H1 (cell line): ENCODE results near the gene PINK1. TPM values are rescaled to one million over a fixed set of nuclear protein-coding genes. Genes with fewer than 3 reads are reported as not detected.

Experiments
- ASH2L ChIP-seq: fragments of 200-600, 300-600 bp; sonication (generic); IDR thresholded peaks from one replicate; pipeline ENCODE4 v1.7.1; 2017; ENCODE audit warnings: low read length
- CHD2 ChIP-seq: IDR thresholded peaks from 2 replicates; pipeline ENCODE4 v1.6.1; 2012; ENCODE audit warnings: low read length, improper control_type of control experiment
- GTF2F1 ChIP-seq: IDR thresholded peaks from 2 replicates; pipeline ENCODE4 v1.6.1; 2012; ENCODE audit warnings: low read depth, low read length, improper control_type of control experiment, borderline replicate concordance
- NANOG ChIP-seq: IDR thresholded peaks from 2 replicates; pipeline ENCODE4 v1.6.1; 2011; ENCODE audit warnings: low read length, low read depth, mild to moderate bottlenecking, inconsistent platforms; ENCODE audit not compliant: insufficient read depth, poor library complexity, severe bottlenecking
- RFX5 ChIP-seq: IDR thresholded peaks from 2 replicates; pipeline ENCODE4 v1.6.1; 2011; ENCODE audit warnings: low read depth, low read length, improper control_type of control experiment, borderline replicate concordance
- TAF7 ChIP-seq: optimal IDR thresholded peaks from 2 replicates; pipeline ENCODE3; 2011; ENCODE audit warnings: low read depth, mild to moderate bottlenecking, inconsistent platforms, low read length, moderate library complexity, borderline replicate concordance
- TBP ChIP-seq: IDR thresholded peaks from 2 replicates; pipeline ENCODE4 v1.6.1; 2011; ENCODE audit warnings: low read depth, low read length, improper control_type of control experiment
- polyA plus RNA-seq, 7 experiments: library from polyadenylated mRNA; depleted of rRNA in 3 of 7; stranded (reverse) in 5 of 7; unstranded in 2 of 7; fragments of >200 nt in 5 of 7; fragments of 200-250 nt in 2 of 7; gene quantifications; 1 replicate in 5 of 7; 2 replicates in 1 of 7; 4 replicates in 1 of 7; pipeline versions ENCODE4 v1.2.1 to v1.2.3, GENCODE V29; 2011 to 2013; ENCODE audit warnings: missing spikeins in 2 of 7, mixed read lengths in 2 of 7
- total RNA-seq: library from RNA; stranded (reverse); fragmentation: NEBNext Ultra II Directional; extraction: Animal tissue kit (Norgen Biotek cat#: 25700); gene quantifications from 2 replicates; pipeline ENCODE4 v1.2.1, GENCODE V29; 2021
- TF ChIP-seq, protein P1 (sequence below): fragments of 300-600 bp; sonication (generic); IDR thresholded peaks from 2 replicates; pipeline ENCODE4 v1.7.1; 2012; ENCODE audit warnings: low read length, moderate library complexity, mild to moderate bottlenecking, inconsistent platforms; ENCODE audit not compliant: insufficient replicate concordance

PINK1 gene
- total and polyA plus RNA-seq, 2 of the 8 experiments (the other 6 are each of a cell fraction or from before 2014, with no cell fraction given) = 16.1 to 19.3 TPM

DNA sequence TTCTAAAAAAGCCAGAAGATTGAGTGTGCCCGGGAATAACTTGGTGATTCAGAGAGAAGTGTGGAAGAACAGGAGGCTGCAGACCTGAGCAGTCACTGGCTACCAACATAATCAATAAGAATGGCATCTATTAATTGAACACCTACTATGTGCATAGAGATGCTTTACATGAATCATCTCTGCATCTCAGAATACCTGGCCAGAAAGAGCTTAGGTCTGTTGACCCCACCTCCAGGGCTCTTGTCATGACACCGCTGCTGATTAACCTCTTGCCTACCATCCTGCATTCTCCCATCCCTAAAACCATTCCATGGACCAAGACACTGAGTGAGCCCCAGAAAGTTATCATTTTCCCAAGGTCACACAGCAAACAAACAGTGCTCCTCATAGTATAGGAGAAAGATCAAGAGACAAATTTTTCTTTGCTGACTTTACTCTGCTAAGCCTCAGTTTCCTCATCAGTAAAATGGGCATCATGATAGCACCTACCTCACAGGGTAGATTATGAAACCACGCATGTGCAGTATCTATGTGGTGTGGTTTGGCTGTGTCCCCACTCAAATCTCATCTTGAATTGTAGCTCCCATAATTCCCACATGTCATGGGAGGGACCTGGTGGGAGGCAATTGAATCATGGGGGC, 16.3 kb upstream of the PINK1 start (continued):
- TF ChIP-seq, protein P1, sequence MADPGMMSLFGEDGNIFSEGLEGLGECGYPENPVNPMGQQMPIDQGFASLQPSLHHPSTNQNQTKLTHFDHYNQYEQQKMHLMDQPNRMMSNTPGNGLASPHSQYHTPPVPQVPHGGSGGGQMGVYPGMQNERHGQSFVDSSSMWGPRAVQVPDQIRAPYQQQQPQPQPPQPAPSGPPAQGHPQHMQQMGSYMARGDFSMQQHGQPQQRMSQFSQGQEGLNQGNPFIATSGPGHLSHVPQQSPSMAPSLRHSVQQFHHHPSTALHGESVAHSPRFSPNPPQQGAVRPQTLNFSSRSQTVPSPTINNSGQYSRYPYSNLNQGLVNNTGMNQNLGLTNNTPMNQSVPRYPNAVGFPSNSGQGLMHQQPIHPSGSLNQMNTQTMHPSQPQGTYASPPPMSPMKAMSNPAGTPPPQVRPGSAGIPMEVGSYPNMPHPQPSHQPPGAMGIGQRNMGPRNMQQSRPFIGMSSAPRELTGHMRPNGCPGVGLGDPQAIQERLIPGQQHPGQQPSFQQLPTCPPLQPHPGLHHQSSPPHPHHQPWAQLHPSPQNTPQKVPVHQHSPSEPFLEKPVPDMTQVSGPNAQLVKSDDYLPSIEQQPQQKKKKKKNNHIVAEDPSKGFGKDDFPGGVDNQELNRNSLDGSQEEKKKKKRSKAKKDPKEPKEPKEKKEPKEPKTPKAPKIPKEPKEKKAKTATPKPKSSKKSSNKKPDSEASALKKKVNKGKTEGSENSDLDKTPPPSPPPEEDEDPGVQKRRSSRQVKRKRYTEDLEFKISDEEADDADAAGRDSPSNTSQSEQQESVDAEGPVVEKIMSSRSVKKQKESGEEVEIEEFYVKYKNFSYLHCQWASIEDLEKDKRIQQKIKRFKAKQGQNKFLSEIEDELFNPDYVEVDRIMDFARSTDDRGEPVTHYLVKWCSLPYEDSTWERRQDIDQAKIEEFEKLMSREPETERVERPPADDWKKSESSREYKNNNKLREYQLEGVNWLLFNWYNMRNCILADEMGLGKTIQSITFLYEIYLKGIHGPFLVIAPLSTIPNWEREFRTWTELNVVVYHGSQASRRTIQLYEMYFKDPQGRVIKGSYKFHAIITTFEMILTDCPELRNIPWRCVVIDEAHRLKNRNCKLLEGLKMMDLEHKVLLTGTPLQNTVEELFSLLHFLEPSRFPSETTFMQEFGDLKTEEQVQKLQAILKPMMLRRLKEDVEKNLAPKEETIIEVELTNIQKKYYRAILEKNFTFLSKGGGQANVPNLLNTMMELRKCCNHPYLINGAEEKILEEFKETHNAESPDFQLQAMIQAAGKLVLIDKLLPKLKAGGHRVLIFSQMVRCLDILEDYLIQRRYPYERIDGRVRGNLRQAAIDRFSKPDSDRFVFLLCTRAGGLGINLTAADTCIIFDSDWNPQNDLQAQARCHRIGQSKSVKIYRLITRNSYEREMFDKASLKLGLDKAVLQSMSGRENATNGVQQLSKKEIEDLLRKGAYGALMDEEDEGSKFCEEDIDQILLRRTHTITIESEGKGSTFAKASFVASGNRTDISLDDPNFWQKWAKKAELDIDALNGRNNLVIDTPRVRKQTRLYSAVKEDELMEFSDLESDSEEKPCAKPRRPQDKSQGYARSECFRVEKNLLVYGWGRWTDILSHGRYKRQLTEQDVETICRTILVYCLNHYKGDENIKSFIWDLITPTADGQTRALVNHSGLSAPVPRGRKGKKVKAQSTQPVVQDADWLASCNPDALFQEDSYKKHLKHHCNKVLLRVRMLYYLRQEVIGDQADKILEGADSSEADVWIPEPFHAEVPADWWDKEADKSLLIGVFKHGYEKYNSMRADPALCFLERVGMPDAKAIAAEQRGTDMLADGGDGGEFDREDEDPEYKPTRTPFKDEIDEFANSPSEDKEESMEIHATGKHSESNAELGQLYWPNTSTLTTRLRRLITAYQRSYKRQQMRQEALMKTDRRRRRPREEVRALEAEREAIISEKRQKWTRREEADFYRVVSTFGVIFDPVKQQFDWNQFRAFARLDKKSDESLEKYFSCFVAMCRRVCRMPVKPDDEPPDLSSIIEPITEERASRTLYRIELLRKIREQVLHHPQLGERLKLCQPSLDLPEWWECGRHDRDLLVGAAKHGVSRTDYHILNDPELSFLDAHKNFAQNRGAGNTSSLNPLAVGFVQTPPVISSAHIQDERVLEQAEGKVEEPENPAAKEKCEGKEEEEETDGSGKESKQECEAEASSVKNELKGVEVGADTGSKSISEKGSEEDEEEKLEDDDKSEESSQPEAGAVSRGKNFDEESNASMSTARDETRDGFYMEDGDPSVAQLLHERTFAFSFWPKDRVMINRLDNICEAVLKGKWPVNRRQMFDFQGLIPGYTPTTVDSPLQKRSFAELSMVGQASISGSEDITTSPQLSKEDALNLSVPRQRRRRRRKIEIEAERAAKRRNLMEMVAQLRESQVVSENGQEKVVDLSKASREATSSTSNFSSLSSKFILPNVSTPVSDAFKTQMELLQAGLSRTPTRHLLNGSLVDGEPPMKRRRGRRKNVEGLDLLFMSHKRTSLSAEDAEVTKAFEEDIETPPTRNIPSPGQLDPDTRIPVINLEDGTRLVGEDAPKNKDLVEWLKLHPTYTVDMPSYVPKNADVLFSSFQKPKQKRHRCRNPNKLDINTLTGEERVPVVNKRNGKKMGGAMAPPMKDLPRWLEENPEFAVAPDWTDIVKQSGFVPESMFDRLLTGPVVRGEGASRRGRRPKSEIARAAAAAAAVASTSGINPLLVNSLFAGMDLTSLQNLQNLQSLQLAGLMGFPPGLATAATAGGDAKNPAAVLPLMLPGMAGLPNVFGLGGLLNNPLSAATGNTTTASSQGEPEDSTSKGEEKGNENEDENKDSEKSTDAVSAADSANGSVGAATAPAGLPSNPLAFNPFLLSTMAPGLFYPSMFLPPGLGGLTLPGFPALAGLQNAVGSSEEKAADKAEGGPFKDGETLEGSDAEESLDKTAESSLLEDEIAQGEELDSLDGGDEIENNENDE = no peak
- TF ChIP-seq CHD2 (no peak), TAF7 (no peak), GTF2F1 (no peak), NANOG (no peak), TBP (no peak), RFX5 (no peak), ASH2L (no peak)
